WTC11 (cell line): ENCODE measurements around the gene HELQ. TPM values are rescaled to one million over a fixed set of nuclear protein-coding genes. Genes with fewer than 3 reads are reported as not detected.
A peak's percentile ranks its signal among the peaks of the same experiment; 100 is the strongest.
"Not testable (repeated sequence)": the region's sequence is repeated elsewhere in the genome, so short reads cannot be mapped to it uniquely, and the experiment has no call there.

Experiments
- ATAC-seq: fragments of 200-7000 bp; cut with Tn5 transposase; 2 replicates; pipeline ENCODE4 v1.10.0; 2021; ENCODE audit warnings: mild to moderate bottlenecking, moderate library complexity
- CTCF ChIA-PET: fragments of 300-600 bp; sonication (Branson Sonifier 250); formaldehyde crosslinking; loops from one replicate; lab custom pipeline; 2021; ENCODE audit warnings: antibody characterized with exemption; lab: Charles Lee
- POLR2A ChIA-PET: fragments of 350-600 bp; sonication (Branson Sonifier 250); formaldehyde crosslinking; loops from one replicate; lab custom pipeline; 2021; ENCODE audit warnings: antibody characterized with exemption; lab: Charles Lee
- DNase-seq: peaks from one replicate; pipeline ENCODE4 v3.0.0; 2021; ENCODE audit warnings: low spot score
- H3K27ac Mint-ChIP-seq: 2 replicates; pipeline ENCODE4 v1.8.0; 2021; ENCODE audit warnings: mixed read lengths
- H3K27me3 Mint-ChIP-seq: 2 replicates; pipeline ENCODE4 v1.8.0; 2021; ENCODE audit warnings: low read depth, mild to moderate bottlenecking, moderate library complexity, mixed read lengths
- H3K36me3 Mint-ChIP-seq: 2 replicates; pipeline ENCODE4 v1.8.0; 2021; ENCODE audit warnings: mixed read lengths
- H3K4me1 Mint-ChIP-seq: 2 replicates; pipeline ENCODE4 v1.8.0; 2022; ENCODE audit warnings: mixed read lengths
- H3K4me3 Mint-ChIP-seq: 2 replicates; pipeline ENCODE4 v1.8.0; 2021; ENCODE audit warnings: mild to moderate bottlenecking, moderate library complexity, mixed read lengths
- H3K9me3 Mint-ChIP-seq: 2 replicates; pipeline ENCODE4 v1.8.0; 2021; ENCODE audit warnings: mixed read lengths
- AR ChIP-seq: fragments of 250-450 bp; sonication (Bioruptor Pico); IDR thresholded peaks from 2 replicates; pipeline ENCODE4 v1.9.0; 2021; ENCODE audit warnings: mild to moderate bottlenecking
- ARID4B ChIP-seq: sonication (generic); formaldehyde crosslinking; IDR thresholded peaks from 2 replicates; pipeline ENCODE4 v1.8.0; 2023; ENCODE audit warnings: missing genetic modification reagents, mild to moderate bottlenecking, borderline replicate concordance
- ATF3 ChIP-seq: sonication (generic); formaldehyde crosslinking; conservative IDR thresholded peaks from 2 replicates; pipeline ENCODE4 v1.8.1; 2022; ENCODE audit warnings: mild to moderate bottlenecking, missing genetic modification reagents
- CDX4 ChIP-seq: fragments of 250-450 bp; sonication (Bioruptor Pico); IDR thresholded peaks from 2 replicates; pipeline ENCODE4 v1.9.0; 2021; ENCODE audit warnings: moderate library complexity, mild to moderate bottlenecking, inconsistent platforms, borderline replicate concordance
- CREB1 ChIP-seq: sonication (generic); formaldehyde crosslinking; IDR thresholded peaks from 2 replicates; pipeline ENCODE4 v1.8.0; 2023; ENCODE audit warnings: mild to moderate bottlenecking, missing genetic modification reagents
- ELF4 ChIP-seq: sonication (generic); formaldehyde crosslinking; IDR thresholded peaks from 2 replicates; pipeline ENCODE4 v1.8.1; 2022; ENCODE audit warnings: low read depth, mild to moderate bottlenecking, moderate library complexity, missing genetic modification reagents
- GABPB1 ChIP-seq: sonication (generic); formaldehyde crosslinking; IDR thresholded peaks from 2 replicates; pipeline ENCODE4 v1.8.1; 2023; ENCODE audit warnings: mild to moderate bottlenecking, missing genetic modification reagents
- NFATC4 ChIP-seq: fragments of 250-450 bp; sonication (Bioruptor Pico); IDR thresholded peaks from 2 replicates; pipeline ENCODE4 v1.9.0; 2021; ENCODE audit warnings: mild to moderate bottlenecking
- NFYB ChIP-seq: sonication (generic); formaldehyde crosslinking; conservative IDR thresholded peaks from 2 replicates; pipeline ENCODE4 v1.8.0; 2022; ENCODE audit warnings: low read depth, missing genetic modification reagents
- NR2C2 ChIP-seq: sonication (generic); formaldehyde crosslinking; IDR thresholded peaks from 2 replicates; pipeline ENCODE4 v1.8.0; 2022; ENCODE audit warnings: mild to moderate bottlenecking, missing genetic modification reagents
- PRDM15 ChIP-seq: sonication (generic); formaldehyde crosslinking; IDR thresholded peaks from 2 replicates; pipeline ENCODE4 v1.8.0; 2022; ENCODE audit warnings: missing genetic modification reagents
- TCF7 ChIP-seq: sonication (generic); formaldehyde crosslinking; IDR thresholded peaks from 2 replicates; pipeline ENCODE4 v1.8.0; 2022; ENCODE audit warnings: mild to moderate bottlenecking, low read depth, missing genetic modification reagents, moderate library complexity
- total RNA-seq: library from RNA; stranded (reverse); gene quantifications from 3 replicates; pipeline ENCODE4 v1.2.3, GENCODE V29; 2021
- TF ChIP-seq, protein P1 (sequence below): sonication (generic); formaldehyde crosslinking; IDR thresholded peaks from 2 replicates; pipeline ENCODE4 v1.8.1; 2022; ENCODE audit warnings: missing genetic modification reagents, borderline replicate concordance
- TF ChIP-seq, protein P2 (sequence below): sonication (generic); formaldehyde crosslinking; IDR thresholded peaks from 2 replicates; pipeline ENCODE4 v1.8.1; 2023; ENCODE audit warnings: mild to moderate bottlenecking, moderate library complexity, missing genetic modification reagents

Gene HELQ
- total RNA-seq, 1 experiment from 2014 or later, result 10.1 TPM

- H3K9me3 Mint-ChIP-seq, result peaks cover under 1% of the 10 kb centered on the region; the same call in 1 of the 2 replicates
- POLR2A ChIA-PET, result no interaction called here
- CTCF ChIA-PET, result no interaction called here
Observed at GRCh38 chr4:83503974-83504373, 48.4 kb upstream of the HELQ start.

DNA sequence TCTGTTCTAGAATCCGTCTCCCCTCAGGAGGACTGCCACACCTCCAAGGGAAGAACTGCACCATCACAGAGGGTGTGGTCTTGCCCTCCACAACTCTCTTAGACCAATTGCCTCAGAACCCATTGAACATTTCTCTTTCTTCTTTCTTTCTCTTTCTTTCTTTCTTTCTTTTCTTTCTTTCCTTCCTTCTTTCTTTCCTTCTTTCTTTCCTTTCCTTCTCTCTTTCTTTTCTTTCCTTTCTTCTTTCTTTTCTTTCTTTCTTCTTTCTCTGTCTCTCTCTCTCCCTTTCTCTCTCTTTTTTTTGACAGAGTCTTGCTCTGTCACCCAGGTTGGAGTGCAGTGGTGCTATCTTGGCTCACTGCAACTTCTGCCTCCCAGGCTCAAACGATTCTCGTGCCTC is 46.0 kb upstream of the HELQ start:
- H3K27me3 Mint-ChIP-seq, H3K4me3 Mint-ChIP-seq, H3K9me3 Mint-ChIP-seq, CTCF ChIA-PET, DNase-seq, H3K36me3 Mint-ChIP-seq, H3K4me1 Mint-ChIP-seq, POLR2A ChIA-PET, H3K27ac Mint-ChIP-seq, ATAC-seq: not testable (repeated sequence)

More at GRCh38 chr4:83503974-83504373, 48.4 kb upstream of the HELQ start:
- TF ChIP-seq ATF3 (no peak), NFATC4 (CRISPR knock-in tag) (no peak), CDX4 (CRISPR knock-in tag) (no peak), TCF7 (no peak), GABPB1 (CRISPR knock-in tag) (no peak), NR2C2 (CRISPR knock-in tag) (no peak), AR (CRISPR knock-in tag) (no peak)
- H3K36me3 Mint-ChIP-seq, result no peaks in the 10 kb centered on the region
- DNase-seq (no peak), ATAC-seq (no peak)
- H3K27ac Mint-ChIP-seq, result no peak overlapping the region
- H3K27me3 Mint-ChIP-seq, result no peaks in the 10 kb centered on the region; the same call in 1 of the 2 replicates
- peaks cover 7% of the 10 kb centered on the region for H3K4me1 Mint-ChIP-seq
- no peak overlapping the region for H3K4me3 Mint-ChIP-seq

- no peak overlapping the region for H3K4me3 Mint-ChIP-seq
Observed at GRCh38 chr4:83498187-83498586, 42.6 kb upstream of the HELQ start.

More at GRCh38 chr4:83498187-83498586, 42.6 kb upstream of the HELQ start:
- ChIA-PET CTCF (interaction anchor here (2.0 kb wide), 1 partner anchor 11 kb away, joined by 10 read pairs; no protein-coding TSS in a partner anchor), POLR2A (no interaction called here)
- Mint-ChIP-seq H3K36me3 (no peaks in the 10 kb centered on the region), H3K27me3 (no peaks in the 10 kb centered on the region; the same call in 1 of the 2 replicates), H3K4me1 (no peaks in the 10 kb centered on the region), H3K9me3 (no peaks in the 10 kb centered on the region), H3K27ac (no peak overlapping the region)
- ATAC-seq (no peak), DNase-seq (no peak)
- TF ChIP-seq, protein P1, sequence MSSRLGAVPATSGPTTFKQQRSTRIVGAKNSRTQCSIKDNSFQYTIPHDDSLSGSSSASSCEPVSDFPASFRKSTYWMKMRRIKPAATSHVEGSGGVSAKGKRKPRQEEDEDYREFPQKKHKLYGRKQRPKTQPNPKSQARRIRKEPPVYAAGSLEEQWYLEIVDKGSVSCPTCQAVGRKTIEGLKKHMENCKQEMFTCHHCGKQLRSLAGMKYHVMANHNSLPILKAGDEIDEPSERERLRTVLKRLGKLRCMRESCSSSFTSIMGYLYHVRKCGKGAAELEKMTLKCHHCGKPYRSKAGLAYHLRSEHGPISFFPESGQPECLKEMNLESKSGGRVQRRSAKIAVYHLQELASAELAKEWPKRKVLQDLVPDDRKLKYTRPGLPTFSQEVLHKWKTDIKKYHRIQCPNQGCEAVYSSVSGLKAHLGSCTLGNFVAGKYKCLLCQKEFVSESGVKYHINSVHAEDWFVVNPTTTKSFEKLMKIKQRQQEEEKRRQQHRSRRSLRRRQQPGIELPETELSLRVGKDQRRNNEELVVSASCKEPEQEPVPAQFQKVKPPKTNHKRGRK (CRISPR knock-in tag), result 0 out of 2 replicates have a peak, but pooled peaks have one; percentile 22
- TF ChIP-seq CREB1 (CRISPR knock-in tag) (no peak), ELF4 (no peak), PRDM15 (CRISPR knock-in tag) (no peak), ARID4B (no peak), NFYB (CRISPR knock-in tag) (no peak)
- TF ChIP-seq, protein P2, sequence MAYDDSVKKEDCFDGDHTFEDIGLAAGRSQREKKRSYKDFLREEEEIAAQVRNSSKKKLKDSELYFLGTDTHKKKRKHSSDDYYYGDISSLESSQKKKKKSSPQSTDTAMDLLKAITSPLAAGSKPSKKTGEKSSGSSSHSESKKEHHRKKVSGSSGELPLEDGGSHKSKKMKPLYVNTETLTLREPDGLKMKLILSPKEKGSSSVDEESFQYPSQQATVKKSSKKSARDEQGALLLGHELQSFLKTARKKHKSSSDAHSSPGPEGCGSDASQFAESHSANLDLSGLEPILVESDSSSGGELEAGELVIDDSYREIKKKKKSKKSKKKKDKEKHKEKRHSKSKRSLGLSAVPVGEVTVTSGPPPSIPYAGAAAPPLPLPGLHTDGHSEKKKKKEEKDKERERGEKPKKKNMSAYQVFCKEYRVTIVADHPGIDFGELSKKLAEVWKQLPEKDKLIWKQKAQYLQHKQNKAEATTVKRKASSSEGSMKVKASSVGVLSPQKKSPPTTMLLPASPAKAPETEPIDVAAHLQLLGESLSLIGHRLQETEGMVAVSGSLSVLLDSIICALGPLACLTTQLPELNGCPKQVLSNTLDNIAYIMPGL (CRISPR knock-in tag), result no peak
